Stimulated activated CD8-positive, alpha-beta memory T cell treated with anti-CD3 and anti-CD28 coated beads, Interleukin-15, amount 100 ng/mL, for 1 hour (primary cell): Measurements from ENCODE around the gene SUPT3H.

Experiments used
- DNase-seq: peaks from one replicate; pipeline ENCODE4 v3.0.0-alpha.2; 2020; ENCODE audit warnings: low read depth

SUPT3H gene

DNA sequence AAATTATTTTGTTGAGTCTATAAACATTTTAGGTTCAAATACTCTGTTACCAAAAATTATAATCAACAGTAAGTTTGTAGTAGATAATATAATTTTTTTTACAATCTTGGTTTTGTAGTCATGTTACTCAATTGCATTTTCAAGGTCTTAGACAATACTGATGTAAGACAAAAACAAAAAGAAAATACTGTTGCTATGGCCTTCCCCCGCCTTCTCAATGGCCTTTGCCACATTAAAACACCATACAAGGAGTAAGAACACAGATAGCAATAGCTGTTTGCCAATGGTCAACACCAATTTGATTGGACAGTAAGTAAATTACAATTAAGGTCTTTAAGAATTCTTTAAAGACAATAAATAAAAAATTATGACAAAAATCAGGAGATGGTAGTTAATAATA is 540.0 kb downstream of the SUPT3H start:
- no peak for DNase-seq

- DNase-seq, result no peak
Measured at GRCh38 chr6:44837255-44837654, 540.5 kb downstream of the SUPT3H start.

- DNase-seq, result no peak
Measured at GRCh38 chr6:44833248-44833647, 544.5 kb downstream of the SUPT3H start.

- no peak for DNase-seq
Measured at GRCh38 chr6:44831002-44831610, 546.6 kb downstream of the SUPT3H start.

GRCh38 chr6:44829836-44830235 is 547.9 kb downstream of the SUPT3H start:
- no peak for DNase-seq

DNA sequence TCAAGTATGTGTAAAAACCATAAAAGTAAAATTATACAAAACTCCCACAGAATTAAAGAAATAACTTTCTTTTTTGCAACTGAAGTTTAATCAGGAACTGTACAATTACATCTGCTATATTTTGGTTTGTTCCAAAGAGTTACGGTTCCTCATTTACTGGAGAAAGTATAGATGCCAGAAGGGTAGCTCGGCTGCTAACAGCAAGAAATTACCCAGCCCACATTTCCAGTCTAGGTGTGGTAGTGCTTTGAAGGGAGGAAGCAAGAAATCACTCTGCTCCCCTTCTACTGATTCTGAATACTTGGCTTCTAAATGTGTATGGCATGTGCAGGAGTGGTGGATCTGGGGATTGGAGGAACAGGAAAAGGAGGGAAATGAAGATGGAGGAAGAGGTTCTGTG is 549.0 kb downstream of the SUPT3H start:
- no peak for DNase-seq

DNA sequence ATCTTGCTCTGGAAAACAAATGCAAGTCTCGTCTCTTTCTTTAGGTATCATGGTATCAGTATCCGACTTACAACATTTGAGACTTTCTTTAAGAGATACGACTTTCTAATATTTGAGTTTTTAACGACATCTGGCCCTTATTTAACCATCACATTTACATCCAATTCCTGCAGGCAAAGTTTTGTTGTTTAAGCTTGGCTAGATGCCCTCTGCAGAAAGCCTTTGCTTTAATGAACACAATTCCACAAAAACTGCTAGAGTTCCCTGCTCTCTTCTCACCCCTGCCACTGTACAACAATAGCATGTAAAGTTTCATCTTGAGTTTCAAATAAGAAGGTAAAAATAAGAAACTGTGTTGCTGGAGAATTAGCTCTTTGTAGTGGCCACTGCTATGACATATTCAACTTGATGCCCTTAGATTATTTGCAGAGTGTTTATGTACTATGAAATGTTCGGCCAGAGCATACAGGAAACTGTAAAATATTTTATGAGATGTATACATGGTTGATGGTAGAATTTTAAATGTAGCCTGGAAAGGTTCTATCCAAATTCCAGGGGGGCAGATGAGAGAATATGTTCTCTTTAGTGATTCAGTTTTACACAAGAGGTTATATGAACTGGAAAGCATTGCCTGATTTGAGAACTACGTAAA is 551.6 kb downstream of the SUPT3H start:
- DNase-seq, result no peak

DNA sequence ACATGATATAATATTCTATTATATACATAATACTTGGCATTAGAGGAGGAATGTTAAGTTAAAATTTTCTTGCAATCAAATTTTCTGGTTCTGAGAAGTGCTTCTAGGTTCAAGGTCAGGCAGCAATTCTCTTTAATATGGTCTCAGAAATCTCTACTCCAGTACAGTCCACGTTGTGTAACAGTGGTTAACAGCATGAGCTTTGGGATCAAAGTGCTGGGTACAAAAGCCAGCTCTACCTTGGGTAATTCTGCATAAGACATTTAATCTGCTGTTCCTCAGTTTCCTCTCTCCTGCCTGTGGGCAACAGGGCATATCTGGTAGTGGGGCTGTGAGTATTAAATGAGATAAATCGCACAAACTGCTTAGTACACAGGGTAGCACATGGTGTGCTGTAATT is 552.5 kb downstream of the SUPT3H start:
- DNase-seq, result no peak

DNA sequence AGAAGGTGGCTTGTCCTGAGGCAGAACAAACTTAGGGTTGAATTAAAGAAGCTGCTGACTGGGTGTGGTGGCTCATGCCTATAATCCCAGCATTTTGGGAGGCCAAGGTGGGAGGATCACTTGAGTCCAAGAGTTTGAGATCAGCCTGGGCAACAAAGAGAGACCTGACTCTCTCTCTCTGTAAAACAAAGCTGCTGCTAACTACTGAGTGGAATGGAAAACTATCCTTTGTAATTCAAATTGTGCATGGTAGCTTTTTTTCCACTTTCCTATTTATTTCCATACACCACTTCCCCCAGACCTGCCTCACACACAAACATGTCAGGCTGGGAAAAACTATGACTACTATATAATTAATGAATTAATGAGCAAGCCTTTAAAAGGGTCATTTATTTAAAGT is 553.2 kb downstream of the SUPT3H start:
- DNase-seq, result no peak

DNA sequence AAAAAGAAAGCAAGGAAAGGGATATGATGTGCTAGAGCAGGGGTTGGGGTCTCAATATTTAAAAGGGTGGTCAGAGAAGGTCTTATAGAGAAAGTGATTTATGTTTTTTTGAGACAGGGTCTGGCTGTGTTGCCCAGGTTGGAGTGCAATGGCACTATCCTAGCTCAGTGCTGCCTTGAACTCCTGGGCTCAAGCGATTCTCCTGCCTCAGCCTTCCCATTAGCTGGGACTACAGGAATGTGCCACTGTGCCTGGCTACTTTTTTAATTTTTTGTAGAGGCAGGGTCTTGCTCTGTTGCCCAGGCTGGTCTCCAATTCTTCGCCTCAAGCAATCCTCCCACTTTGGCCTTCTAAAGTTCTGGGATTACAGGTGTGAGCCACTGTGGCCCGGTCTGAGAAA is 557.0 kb downstream of the SUPT3H start:
- DNase-seq, result no peak

GRCh38 chr6:44820321-44820720 is 557.4 kb downstream of the SUPT3H start:
- no peak for DNase-seq

DNA sequence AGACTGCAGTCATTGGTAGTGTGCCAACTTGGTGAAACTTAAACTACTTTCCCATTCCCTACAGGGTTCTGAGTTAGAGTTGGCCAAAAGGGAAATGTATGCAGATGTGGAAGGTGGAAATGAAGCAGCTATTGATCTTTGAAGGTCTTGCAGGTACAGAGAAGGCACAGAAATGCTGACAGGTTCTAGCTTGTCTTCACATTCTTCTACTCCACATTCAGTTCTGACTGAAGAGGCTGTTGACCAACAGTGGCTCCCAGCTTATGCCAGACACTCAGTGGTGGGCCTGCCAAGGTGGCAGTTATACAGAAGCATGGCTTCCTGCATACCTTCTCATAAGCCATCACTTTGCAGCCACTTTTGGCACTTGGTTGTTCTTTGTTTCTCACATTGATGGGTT is 566.3 kb downstream of the SUPT3H start:
- no peak for DNase-seq

DNA sequence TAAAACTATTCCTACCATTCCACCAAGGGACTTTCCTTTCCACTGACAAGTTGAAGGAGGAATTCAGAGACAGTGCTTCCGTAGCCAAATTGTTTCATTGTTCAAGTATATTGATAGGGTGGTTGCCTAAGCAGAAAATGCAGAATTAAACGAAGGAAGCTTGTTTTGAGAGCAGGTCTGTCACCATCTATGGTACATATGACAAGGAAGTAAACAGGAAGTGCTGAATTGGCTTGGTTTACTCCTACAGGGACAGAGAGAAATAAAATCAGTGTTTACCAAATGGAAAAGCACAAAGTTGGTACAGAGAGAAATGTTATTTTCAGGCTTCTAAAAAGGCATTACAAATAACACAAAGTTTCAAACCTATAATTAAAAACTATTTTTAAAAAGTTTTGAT is 568.5 kb downstream of the SUPT3H start:
- no peak for DNase-seq

- no peak for DNase-seq
Measured at GRCh38 chr6:44808148-44808547, 569.6 kb downstream of the SUPT3H start.

GRCh38 chr6:44806656-44807055 is 571.1 kb downstream of the SUPT3H start:
- no peak for DNase-seq

- no peak for DNase-seq
Measured at GRCh38 chr6:44805238-44805846, 572.4 kb downstream of the SUPT3H start.

GRCh38 chr6:44804546-44805159 is 573.1 kb downstream of the SUPT3H start:
- DNase-seq, result no peak

GRCh38 chr6:44804016-44804415 is 573.7 kb downstream of the SUPT3H start:
- DNase-seq, result no peak

DNA sequence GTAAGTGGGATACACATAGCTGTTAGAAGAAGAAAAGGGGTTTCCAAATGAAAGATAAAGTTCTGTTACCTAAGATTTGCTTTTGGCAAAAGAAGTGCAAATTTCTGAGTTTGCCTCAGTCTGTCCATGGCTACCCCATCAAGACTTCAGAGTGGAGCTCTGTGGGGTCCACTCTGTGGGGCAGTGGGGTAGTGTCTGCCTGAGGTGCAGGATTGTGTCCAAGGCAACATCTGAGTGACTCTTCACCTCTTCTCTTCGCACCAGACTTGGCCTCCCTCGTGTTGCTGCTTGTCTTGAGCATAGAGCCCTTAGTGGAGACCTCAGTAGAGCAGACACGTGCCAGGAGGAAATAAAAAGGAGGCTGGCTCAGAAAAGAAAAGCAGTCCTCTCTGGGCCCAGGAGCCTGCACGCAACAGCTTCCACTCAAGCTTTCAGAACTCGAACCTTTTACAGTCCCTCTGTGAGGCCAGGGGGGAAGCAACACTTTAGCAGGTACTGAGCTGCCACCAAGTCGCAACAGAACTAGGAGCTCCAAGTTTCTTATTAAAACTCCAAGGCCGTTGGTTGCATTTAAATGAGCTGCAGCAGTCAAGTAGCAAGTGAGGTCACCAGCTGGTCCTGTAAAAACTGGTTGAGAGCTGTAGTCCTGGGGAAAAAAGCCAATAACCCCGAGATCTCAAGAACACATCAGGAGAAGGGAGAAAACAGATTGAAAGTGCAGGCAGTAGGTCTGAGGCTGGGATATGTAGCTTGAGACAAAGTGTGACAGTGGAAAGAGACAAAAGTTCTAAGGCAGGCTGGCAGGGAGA is 576.7 kb downstream of the SUPT3H start:
- DNase-seq, result no peak

DNA sequence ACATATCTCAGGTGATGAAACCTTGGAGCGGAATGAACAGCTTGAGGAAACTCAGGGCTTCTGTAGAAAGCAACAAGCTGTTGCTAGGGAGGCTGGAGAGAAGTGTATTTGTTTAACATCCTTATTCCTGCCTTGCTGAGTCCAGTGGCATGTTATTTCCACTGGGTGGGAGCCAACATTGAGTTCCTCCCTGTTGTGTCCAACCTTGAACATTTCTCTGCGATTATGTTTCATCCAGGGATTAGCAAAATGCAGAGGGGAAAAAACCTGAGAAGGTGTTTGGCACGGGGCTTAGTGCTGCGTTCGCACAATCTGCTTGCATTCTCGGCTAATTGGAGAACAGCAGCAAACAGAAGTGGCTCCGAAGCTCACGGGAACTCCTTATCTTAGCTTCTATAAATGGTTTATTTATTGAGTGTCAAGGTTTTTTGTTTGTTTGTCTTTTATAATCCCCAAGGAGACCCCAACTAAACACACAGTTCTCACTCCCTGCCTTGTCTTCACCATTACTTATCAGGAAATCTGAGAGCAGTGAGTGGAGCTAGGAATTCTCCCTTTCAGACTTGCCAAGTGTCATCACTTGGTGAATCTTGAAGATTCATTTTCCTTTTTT is 577.5 kb downstream of the SUPT3H start:
- no peak for DNase-seq

DNA sequence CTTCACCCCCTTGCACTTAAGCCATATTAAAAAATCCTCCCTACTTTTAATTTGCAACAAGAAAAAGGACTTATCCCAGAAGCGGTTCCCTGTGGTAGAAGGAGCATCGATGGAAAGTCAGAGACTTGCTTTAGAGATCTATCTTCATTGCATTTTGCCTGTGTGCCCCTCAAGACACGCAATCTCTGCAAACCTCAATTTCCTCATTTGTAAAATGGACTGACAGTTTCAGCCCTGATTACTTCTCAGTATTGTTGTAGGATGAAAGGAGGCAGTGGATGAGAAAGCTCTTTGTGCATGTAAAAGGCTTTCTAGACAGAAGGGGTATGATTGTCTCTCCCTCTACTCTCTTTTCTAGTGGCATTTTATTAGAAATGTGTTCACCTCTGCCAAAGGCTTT is 580.0 kb downstream of the SUPT3H start:
- DNase-seq, result no peak

DNA sequence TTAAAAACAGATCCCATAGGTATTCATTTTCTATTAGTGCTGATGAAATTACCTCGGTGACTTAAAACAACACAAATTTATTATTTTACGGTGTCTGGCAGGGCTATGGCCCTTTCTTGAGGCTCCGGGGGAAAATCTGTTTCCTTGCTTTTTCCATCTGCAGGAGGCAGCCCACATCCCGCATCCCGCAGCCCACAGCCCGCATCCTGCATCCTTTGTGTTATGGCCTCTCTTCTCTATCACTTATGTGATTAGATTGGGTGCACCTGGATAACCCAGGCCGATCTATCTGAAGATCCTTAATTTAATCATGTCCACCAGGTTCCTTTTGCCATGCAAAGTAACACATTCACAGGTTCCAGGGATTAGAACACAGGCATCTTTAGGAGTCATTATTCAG is 582.4 kb downstream of the SUPT3H start:
- DNase-seq, result no peak
